Measurements from ENCODE around the gene LIMK2.

The LIMK2 gene

GRCh38 chr22:31281733-31282132, 69.6 kb downstream of the LIMK2 start:
- H3K36me3 ChIP-seq (ENCODE audit: control insufficient read depth in 4 of 4, insufficient read depth in 4 of 4, low read length in 3 of 4) = peaks cover 4 to 90% (median 60%) of the 10 kb centered on the region in 4 experiments
- no peak for DNase-seq
- H3K9me3 ChIP-seq (ENCODE audit: control extremely low read depth in 1 of 5, control insufficient read depth in 4 of 5, insufficient read depth in 2 of 5, low read depth in 1 of 5, low read length in 4 of 5) = no peaks in the 10 kb centered on the region
- POLR2A ChIA-PET = interaction anchor here (1.6 kb wide), 1 partner anchor 9 kb away, joined by 8 read pairs; no protein-coding TSS in a partner anchor
- 100% methylated on average over 3 of the region's 4 CpGs for WGBS (ENCODE audit: insufficient coverage)
- peak overlapping the region in 1 of 2 experiments; percentile 19 for H3K27ac ChIP-seq (ENCODE audit: insufficient read depth in 1 of 2, low read depth in 1 of 2, low read length in 2 of 2, poor library complexity in 1 of 2, severe bottlenecking in 2 of 2)
- H3K4me1 ChIP-seq (ENCODE audit: control extremely low read depth in 1 of 4, control insufficient read depth in 4 of 4, insufficient read depth in 4 of 4, low read length in 3 of 4) = peaks cover 9 to 33% (median 27%) of the 10 kb centered on the region in 4 experiments
- CTCF ChIA-PET = interaction anchor here (0.8 to 5.4 kb wide), 8 partner anchors 9 to 116 kb away, joined by 3 to 38 read pairs (median 4); partner anchors contain the start of genes LIMK2 and PIK3IP1
- H3K4me3 ChIP-seq (ENCODE audit: control insufficient read depth in 1 of 7, extremely low read depth in 1 of 7, insufficient read depth in 4 of 7, low read depth in 2 of 7, low read length in 6 of 7) = no peak overlapping the region
- no peaks in the 10 kb centered on the region for H3K27me3 ChIP-seq (replicated peaks in 2 of 5; ENCODE audit: control insufficient read depth in 4 of 5, insufficient read depth in 5 of 5, low read length in 4 of 5)

- H3K27ac ChIP-seq (ENCODE audit: insufficient read depth in 1 of 2, low read depth in 1 of 2, low read length in 2 of 2, poor library complexity in 1 of 2, severe bottlenecking in 2 of 2) = no peak overlapping the region
- CTCF ChIA-PET = interaction anchor here (0.6 to 5.4 kb wide), 7 partner anchors 10 to 289 kb away, joined by 3 to 38 read pairs (median 5); partner anchors contain the start of gene LIMK2
- H3K4me3 ChIP-seq (ENCODE audit: control insufficient read depth in 1 of 7, extremely low read depth in 1 of 7, insufficient read depth in 4 of 7, low read depth in 2 of 7, low read length in 6 of 7) = no peak overlapping the region
- H3K9me3 ChIP-seq (ENCODE audit: control extremely low read depth in 1 of 5, control insufficient read depth in 4 of 5, insufficient read depth in 2 of 5, low read depth in 1 of 5, low read length in 4 of 5) = no peaks in the 10 kb centered on the region
- peaks cover 11 to 45% (median 38%) of the 10 kb centered on the region in 4 experiments for H3K4me1 ChIP-seq (ENCODE audit: control extremely low read depth in 1 of 4, control insufficient read depth in 4 of 4, insufficient read depth in 4 of 4, low read length in 3 of 4)
- POLR2A ChIA-PET = no interaction called here
- no peak for DNase-seq
- WGBS (ENCODE audit: insufficient coverage) = 98% methylated on average over 7 of the region's 8 CpGs
- H3K36me3 ChIP-seq (ENCODE audit: control insufficient read depth in 4 of 4, insufficient read depth in 4 of 4, low read length in 3 of 4) = peaks cover 4 to 83% (median 56%) of the 10 kb centered on the region in 4 experiments
- no peaks in the 10 kb centered on the region for H3K27me3 ChIP-seq (replicated peaks in 2 of 5; ENCODE audit: control insufficient read depth in 4 of 5, insufficient read depth in 5 of 5, low read length in 4 of 5)
Measured at GRCh38 chr22:31282748-31283468, 70.8 kb downstream of the LIMK2 start.

- ChIA-PET CTCF (interaction anchor here (1.0 to 5.4 kb wide), 4 partner anchors 11 to 28 kb away, joined by 3 to 38 read pairs (median 10); no protein-coding TSS in a partner anchor), POLR2A (no interaction called here)
- Histone ChIP-seq H3K36me3 (ENCODE audit: control insufficient read depth in 4 of 4, insufficient read depth in 4 of 4, low read length in 3 of 4) (peaks cover 6 to 78% (median 43%) of the 10 kb centered on the region in 4 experiments), H3K4me3 (ENCODE audit: control insufficient read depth in 1 of 7, extremely low read depth in 1 of 7, insufficient read depth in 4 of 7, low read depth in 2 of 7, low read length in 6 of 7) (no peak overlapping the region), H3K27me3 (replicated peaks in 2 of 5; ENCODE audit: control insufficient read depth in 4 of 5, insufficient read depth in 5 of 5, low read length in 4 of 5) (no peaks in the 10 kb centered on the region), H3K27ac (ENCODE audit: insufficient read depth in 1 of 2, low read depth in 1 of 2, low read length in 2 of 2, poor library complexity in 1 of 2, severe bottlenecking in 2 of 2) (peak overlapping the region; percentile 42 to 70), H3K4me1 (ENCODE audit: control extremely low read depth in 1 of 4, control insufficient read depth in 4 of 4, insufficient read depth in 4 of 4, low read length in 3 of 4) (peaks cover 19 to 61% (median 53%) of the 10 kb centered on the region in 4 experiments), H3K9me3 (ENCODE audit: control extremely low read depth in 1 of 5, control insufficient read depth in 4 of 5, insufficient read depth in 2 of 5, low read depth in 1 of 5, low read length in 4 of 5) (no peaks in the 10 kb centered on the region)
- peak in 1 of 3 donors; percentile 7 for DNase-seq
- WGBS (ENCODE audit: insufficient coverage) = 10% methylated on average over 1 of the region's 3 CpGs
Measured at GRCh38 chr22:31284281-31285155, 72.4 kb downstream of the LIMK2 start.

GRCh38 chr22:31286360-31287255, 74.5 kb downstream of the LIMK2 start:
- Histone ChIP-seq H3K4me1 (ENCODE audit: control extremely low read depth in 1 of 4, control insufficient read depth in 4 of 4, insufficient read depth in 4 of 4, low read length in 3 of 4) (peaks cover 19 to 81% (median 70%) of the 10 kb centered on the region in 4 experiments), H3K9me3 (ENCODE audit: control extremely low read depth in 1 of 5, control insufficient read depth in 4 of 5, insufficient read depth in 2 of 5, low read depth in 1 of 5, low read length in 4 of 5) (no peaks in the 10 kb centered on the region), H3K27ac (ENCODE audit: insufficient read depth in 1 of 2, low read depth in 1 of 2, low read length in 2 of 2, poor library complexity in 1 of 2, severe bottlenecking in 2 of 2) (peak overlapping the region; percentile 28 to 73), H3K36me3 (ENCODE audit: control insufficient read depth in 4 of 4, insufficient read depth in 4 of 4, low read length in 3 of 4) (peaks cover 6 to 62% (median 28%) of the 10 kb centered on the region in 4 experiments), H3K27me3 (replicated peaks in 2 of 5; ENCODE audit: control insufficient read depth in 4 of 5, insufficient read depth in 5 of 5, low read length in 4 of 5) (no peaks in the 10 kb centered on the region), H3K4me3 (ENCODE audit: control insufficient read depth in 1 of 7, extremely low read depth in 1 of 7, insufficient read depth in 4 of 7, low read depth in 2 of 7, low read length in 6 of 7) (peak overlapping the region in 3 of 7 experiments; percentile 10 to 50 (median 12))
- ChIA-PET CTCF (interaction anchor here (1.2 to 5.4 kb wide), 4 partner anchors 14 to 74 kb away, joined by 3 to 38 read pairs (median 10); partner anchors contain the start of gene LIMK2), POLR2A (no interaction called here)
- WGBS (ENCODE audit: insufficient coverage) = 29% methylated on average over 7 of the region's 8 CpGs
- DNase-seq = peak in 2 of 3 donors; percentile 67 to 77

- ChIA-PET CTCF (interaction anchor here (1.2 to 5.2 kb wide), 3 partner anchors 14 to 205 kb away, joined by 3 to 24 read pairs (median 15); no protein-coding TSS in a partner anchor), POLR2A (no interaction called here)
- peak in 2 of 3 donors; percentile 56 to 65 for DNase-seq
- Histone ChIP-seq H3K27ac (ENCODE audit: insufficient read depth in 1 of 2, low read depth in 1 of 2, low read length in 2 of 2, poor library complexity in 1 of 2, severe bottlenecking in 2 of 2) (peak overlapping the region; percentile 37 to 47), H3K36me3 (ENCODE audit: control insufficient read depth in 4 of 4, insufficient read depth in 4 of 4, low read length in 3 of 4) (peaks cover 3 to 49% (median 17%) of the 10 kb centered on the region in 4 experiments), H3K27me3 (replicated peaks in 2 of 5; ENCODE audit: control insufficient read depth in 4 of 5, insufficient read depth in 5 of 5, low read length in 4 of 5) (no peaks in the 10 kb centered on the region), H3K4me3 (ENCODE audit: control insufficient read depth in 1 of 7, extremely low read depth in 1 of 7, insufficient read depth in 4 of 7, low read depth in 2 of 7, low read length in 6 of 7) (no peak overlapping the region), H3K4me1 (ENCODE audit: control extremely low read depth in 1 of 4, control insufficient read depth in 4 of 4, insufficient read depth in 4 of 4, low read length in 3 of 4) (peaks cover 19 to 90% (median 79%) of the 10 kb centered on the region in 4 experiments), H3K9me3 (ENCODE audit: control extremely low read depth in 1 of 5, control insufficient read depth in 4 of 5, insufficient read depth in 2 of 5, low read depth in 1 of 5, low read length in 4 of 5) (no peaks in the 10 kb centered on the region)
- WGBS (ENCODE audit: insufficient coverage) = 100% methylated on average over 2 of the region's 6 CpGs
Measured at GRCh38 chr22:31287818-31288495, 75.9 kb downstream of the LIMK2 start.

All from common myeloid progenitor, CD34-positive (primary cell).